SU-DHL-6 (cell line): ENCODE data around the gene TMCO4.

Source experiments
- H2AFZ ChIP-seq: fragments of 200-600 bp; sonication (generic); 2 replicates; pipeline ENCODE4 v1.6.1; 2014; ENCODE audit warnings: low read depth, mild to moderate bottlenecking, moderate library complexity, mixed read lengths, antibody characterized with exemption, low read length; ENCODE audit not compliant: severe bottlenecking
- H3F3A ChIP-seq: fragments of 200-600 bp; shearing (Covaris generic); 2 replicates; pipeline ENCODE4 v1.6.0; 2016; ENCODE audit warnings: antibody characterized with exemption, mild to moderate bottlenecking; ENCODE audit not compliant: insufficient read depth
- H3K27ac ChIP-seq: fragments of 200-600 bp; sonication (generic); 2 replicates; pipeline ENCODE4 v1.5.1; 2016; ENCODE audit warnings: low read depth, mild to moderate bottlenecking, low read length, moderate library complexity, mixed read lengths
- H3K27me3 ChIP-seq: fragments of 200-600 bp; sonication (generic), shearing (Covaris generic); 2 replicates; pipeline ENCODE4 v1.6.0; 2014; ENCODE audit warnings: mild to moderate bottlenecking, low read length
- H3K36me3 ChIP-seq: fragments of 200-600 bp; sonication (generic); 2 replicates; pipeline ENCODE4 v1.6.1; 2014; ENCODE audit warnings: mild to moderate bottlenecking, low read length, mixed read lengths
- H3K4me2 ChIP-seq: fragments of 300-600, 200-600 bp; shearing (Covaris generic), sonication (generic); 2 replicates; pipeline ENCODE4 v1.6.0; 2014; ENCODE audit warnings: low read length, low read depth, mild to moderate bottlenecking; ENCODE audit not compliant: poor library complexity, severe bottlenecking
- H3K4me3 ChIP-seq: fragments of 200-600 bp; sonication (generic); 2 replicates; pipeline ENCODE4 v1.5.1; 2014; ENCODE audit warnings: antibody characterized with exemption, low read length, mild to moderate bottlenecking, mixed read lengths; ENCODE audit not compliant: insufficient read depth, poor library complexity, severe bottlenecking
- H3K79me2 ChIP-seq: fragments of 200-600 bp; sonication (generic); 2 replicates; pipeline ENCODE4 v1.6.1; 2014; ENCODE audit warnings: mild to moderate bottlenecking, low read length, moderate library complexity; ENCODE audit not compliant: insufficient read depth
- H3K9ac ChIP-seq: fragments of 200-600 bp; sonication (generic); 2 replicates; pipeline ENCODE4 v1.7.0; 2014; ENCODE audit warnings: mild to moderate bottlenecking, low read length
- H3K9me2 ChIP-seq: fragments of 200-600 bp; sonication (generic); replicated peaks from 2 replicates; pipeline ENCODE4 v1.6.1; 2014; ENCODE audit warnings: low read length; ENCODE audit not compliant: insufficient read depth
- H3K9me3 ChIP-seq: fragments of 200-600 bp; sonication (generic); 2 replicates; pipeline ENCODE4 v1.6.1; 2014; ENCODE audit warnings: low read length, mixed read lengths; ENCODE audit not compliant: insufficient read depth
- H4K20me1 ChIP-seq: fragments of 200-600 bp; sonication (generic); 2 replicates; pipeline ENCODE4 v1.6.1; 2014; ENCODE audit warnings: low read depth, mild to moderate bottlenecking, antibody characterized with exemption, low read length, moderate library complexity, mixed read lengths
- CTCF ChIP-seq: fragments of 200-600 bp; sonication (generic); IDR thresholded peaks from one replicate; pipeline ENCODE4 v1.5.1; 2017; ENCODE audit warnings: antibody characterized with exemption, mild to moderate bottlenecking, low read length, moderate library complexity; ENCODE audit not compliant: insufficient read depth, poor library complexity, severe bottlenecking
- EZH2phosphoT487 ChIP-seq: fragments of 200-600 bp; sonication (generic), shearing (Covaris generic); conservative IDR thresholded peaks from 2 replicates; pipeline ENCODE4 v1.6.1; 2018; ENCODE audit warnings: mild to moderate bottlenecking, antibody characterized with exemption, low read length, moderate library complexity, mixed read lengths

TMCO4 gene

DNA sequence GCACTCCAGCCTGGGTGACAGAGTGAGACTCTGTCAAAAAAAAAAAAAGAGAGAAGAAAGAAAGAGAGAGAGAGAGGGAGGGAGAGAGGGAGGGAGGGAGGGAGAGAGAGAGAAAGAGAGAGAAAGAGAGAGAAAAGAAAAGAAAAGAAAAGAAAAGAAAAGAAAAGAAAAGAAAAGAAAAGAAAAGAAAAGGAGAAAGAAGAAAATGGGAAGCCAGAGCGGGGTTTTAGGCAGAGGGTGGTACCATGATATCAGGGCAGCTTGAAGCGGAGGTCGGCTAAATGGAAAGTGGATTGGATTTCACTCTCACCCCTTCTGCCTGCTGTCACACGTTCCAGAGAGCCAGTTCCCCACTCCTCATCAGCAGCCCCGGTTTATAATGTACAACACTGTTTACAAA lies 1.9 kb downstream of the TMCO4 start:
- Histone ChIP-seq H3K9me2 (no peaks in the 10 kb centered on the region), H3K36me3 (no peaks in the 10 kb centered on the region), H3K27me3 (no peaks in the 10 kb centered on the region), H3F3A (no peaks in the 10 kb centered on the region), H3K27ac (no peak overlapping the region), H3K9me3 (no peaks in the 10 kb centered on the region), H3K4me3 (no peak overlapping the region), H4K20me1 (no peaks in the 10 kb centered on the region), H3K4me2 (no peak overlapping the region), H3K9ac (no peak overlapping the region), H2AFZ (no peak overlapping the region), H3K79me2 (no peaks in the 10 kb centered on the region)
- TF ChIP-seq CTCF (no peak), EZH2phosphoT487 (no peak)

GRCh38 chr1:19794583-19794982 lies 5.1 kb downstream of the TMCO4 start:
- no peaks in the 10 kb centered on the region for H3K9me2 ChIP-seq
- no peak overlapping the region for H3K9ac ChIP-seq
- no peak overlapping the region for H3K27ac ChIP-seq
- no peaks in the 10 kb centered on the region for H3K9me3 ChIP-seq
- no peak overlapping the region for H3K4me2 ChIP-seq
- TF ChIP-seq EZH2phosphoT487 (no peak), CTCF (no peak)
- H3F3A ChIP-seq: no peaks in the 10 kb centered on the region
- no peak overlapping the region for H2AFZ ChIP-seq
- H3K27me3 ChIP-seq: no peaks in the 10 kb centered on the region
- no peak overlapping the region for H3K4me3 ChIP-seq
- no peaks in the 10 kb centered on the region for H4K20me1 ChIP-seq
- H3K79me2 ChIP-seq: no peaks in the 10 kb centered on the region
- H3K36me3 ChIP-seq: no peaks in the 10 kb centered on the region

GRCh38 chr1:19793360-19794046 lies 6.2 kb downstream of the TMCO4 start:
- no peak overlapping the region for H3K27ac ChIP-seq
- no peaks in the 10 kb centered on the region for H3K9me2 ChIP-seq
- no peaks in the 10 kb centered on the region for H3K9me3 ChIP-seq
- no peaks in the 10 kb centered on the region for H3F3A ChIP-seq
- H2AFZ ChIP-seq: no peak overlapping the region
- no peaks in the 10 kb centered on the region for H4K20me1 ChIP-seq
- no peaks in the 10 kb centered on the region for H3K27me3 ChIP-seq
- H3K9ac ChIP-seq: no peak overlapping the region
- H3K4me2 ChIP-seq: no peak overlapping the region
- no peak overlapping the region for H3K4me3 ChIP-seq
- no peak for TF ChIP-seq EZH2phosphoT487
- no peak for TF ChIP-seq CTCF
- H3K36me3 ChIP-seq: no peaks in the 10 kb centered on the region
- no peaks in the 10 kb centered on the region for H3K79me2 ChIP-seq
